Body of pancreas (tissue), 4 donors: ENCODE results near the gene CNTNAP5.

ENCODE experiments used
- CTCF ChIP-seq, 7 experiments: fragments of 450-650 bp in 4 of 7; fragments of 200-600 bp in 3 of 7; sonication (generic) in 3 of 7; IDR thresholded peaks; one replicate each; pipeline ENCODE4 v1.5.1; 2016 to 2019; ENCODE audit warnings: antibody characterized with exemption in 7 of 7
- POLR2A ChIP-seq, 3 donors: fragments of 450-650 bp; IDR thresholded peaks; one replicate each; pipeline ENCODE4 v1.6.1; 2016; ENCODE audit warnings: antibody characterized with exemption in 3 of 3, mild to moderate bottlenecking in 2 of 3

DNA sequence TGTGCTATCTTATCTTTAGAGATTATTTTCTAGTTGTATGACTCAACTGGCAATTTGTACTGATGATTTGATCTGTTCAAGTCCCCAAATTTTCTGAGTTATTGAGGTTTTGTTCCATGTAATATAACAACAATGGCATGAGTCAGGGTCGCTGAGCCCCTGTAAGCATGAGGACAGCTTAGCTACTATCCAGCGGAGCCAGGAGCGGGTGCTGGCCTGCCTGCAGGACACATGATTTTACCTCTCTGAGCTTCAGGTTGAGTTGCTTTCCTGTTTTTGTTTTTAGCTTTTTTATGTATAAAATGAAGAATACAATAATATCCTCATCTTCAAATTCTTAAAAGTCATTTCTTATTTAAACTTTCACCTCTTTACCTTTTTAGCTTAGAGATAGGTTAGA, 561.1 kb downstream of the CNTNAP5 start:
- TF ChIP-seq CTCF (IDR thresholded peaks at IDR 0.05) (no peak), POLR2A (IDR thresholded peaks at IDR 0.05) (no peak)
